HG03108 (cell line): Measurements from ENCODE around the gene OPHN1.
"Not testable (repeated sequence)": the region's sequence is repeated elsewhere in the genome, so short reads cannot be mapped to it uniquely, and the experiment has no call there.

ENCODE experiments used
- ATAC-seq: cut with Tn5 transposase; IDR thresholded peaks from one replicate; pipeline ENCODE4 v1.9.1; 2021; ENCODE audit warnings: moderate library complexity; ENCODE audit not compliant: unreplicated experiment

The OPHN1 gene

DNA sequence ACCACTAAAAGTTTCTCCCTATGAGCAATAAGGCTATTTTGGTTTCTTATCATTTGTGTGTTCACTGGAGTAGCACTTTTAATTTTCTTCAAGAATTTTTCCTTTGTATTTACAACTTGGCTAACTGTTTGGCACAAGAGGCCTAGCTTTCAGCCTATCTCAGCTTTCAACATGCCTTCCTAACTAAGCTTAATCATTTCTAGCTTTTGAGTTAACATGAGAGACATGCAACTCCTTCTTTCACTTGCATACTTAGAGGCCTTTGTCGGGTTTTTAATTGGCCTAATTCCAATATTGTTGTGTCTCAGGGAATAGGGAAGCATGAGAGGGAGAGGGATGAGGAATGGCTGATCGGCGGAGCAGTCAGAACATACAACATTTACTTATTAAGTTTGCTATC lies 349.8 kb downstream of the OPHN1 start:
- ATAC-seq, result no peak

GRCh38 chrX:68079961-68080360 lies 353.3 kb downstream of the OPHN1 start:
- no peak for ATAC-seq

GRCh38 chrX:68078801-68079200 lies 354.5 kb downstream of the OPHN1 start:
- not testable (repeated sequence) for ATAC-seq

DNA sequence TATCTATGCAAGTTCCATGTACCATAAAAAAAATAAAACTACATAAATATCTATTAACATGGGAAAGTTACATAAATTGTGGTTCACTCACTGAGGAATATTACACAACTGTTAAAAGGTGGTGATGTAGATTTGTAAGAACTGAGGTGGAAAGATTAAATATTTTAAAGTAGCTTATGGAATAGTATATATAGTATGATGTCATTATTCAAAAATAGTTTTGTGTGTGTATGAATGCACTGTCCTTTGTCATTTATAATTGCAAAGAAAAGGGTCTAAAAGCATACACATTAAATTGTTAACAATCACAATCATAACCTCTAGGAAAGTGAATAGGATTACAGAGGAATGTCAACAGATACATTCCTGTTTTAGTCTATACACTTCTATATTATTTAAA lies 355.9 kb downstream of the OPHN1 start:
- ATAC-seq, result no peak

- no peak for ATAC-seq
Measured at GRCh38 chrX:68072041-68072440, 361.3 kb downstream of the OPHN1 start.

DNA sequence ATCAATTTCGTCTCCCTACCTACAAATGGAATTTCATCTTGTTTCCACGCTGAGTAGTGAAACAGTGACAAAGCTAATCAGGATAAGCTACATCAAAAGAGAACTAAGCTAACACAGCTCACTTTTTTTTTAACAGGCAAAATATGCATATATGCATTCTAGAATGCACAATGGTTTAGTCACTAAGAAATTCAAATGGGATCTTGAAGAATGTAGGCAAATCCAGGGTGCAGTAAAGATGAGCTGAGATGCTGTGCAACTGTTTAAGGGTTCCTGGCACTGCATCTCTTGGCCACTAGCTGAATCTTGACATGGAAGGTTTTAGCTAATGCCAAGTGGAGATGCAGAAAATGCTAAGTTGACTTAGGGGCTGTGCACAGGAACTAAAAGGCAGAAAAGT lies 363.2 kb downstream of the OPHN1 start:
- ATAC-seq, result not testable (repeated sequence)

DNA sequence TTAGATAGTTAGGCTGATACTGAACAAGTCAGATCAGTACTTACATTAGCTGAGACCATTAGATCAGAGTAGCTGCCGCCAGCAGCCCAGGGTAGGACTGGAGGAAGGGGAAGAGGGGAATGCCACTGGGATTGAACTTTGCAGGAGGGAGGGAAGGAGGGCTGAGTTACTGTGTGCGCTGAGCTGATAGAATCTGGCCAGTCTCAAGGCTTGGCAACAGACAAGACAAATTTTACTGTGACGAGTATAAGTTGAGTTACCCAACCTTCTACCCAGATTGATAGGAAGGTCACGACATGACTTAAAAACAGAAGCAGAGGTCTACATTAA lies 372.1 kb downstream of the OPHN1 start:
- ATAC-seq, result no peak

GRCh38 chrX:68060506-68061205 lies 372.6 kb downstream of the OPHN1 start:
- no peak for ATAC-seq

DNA sequence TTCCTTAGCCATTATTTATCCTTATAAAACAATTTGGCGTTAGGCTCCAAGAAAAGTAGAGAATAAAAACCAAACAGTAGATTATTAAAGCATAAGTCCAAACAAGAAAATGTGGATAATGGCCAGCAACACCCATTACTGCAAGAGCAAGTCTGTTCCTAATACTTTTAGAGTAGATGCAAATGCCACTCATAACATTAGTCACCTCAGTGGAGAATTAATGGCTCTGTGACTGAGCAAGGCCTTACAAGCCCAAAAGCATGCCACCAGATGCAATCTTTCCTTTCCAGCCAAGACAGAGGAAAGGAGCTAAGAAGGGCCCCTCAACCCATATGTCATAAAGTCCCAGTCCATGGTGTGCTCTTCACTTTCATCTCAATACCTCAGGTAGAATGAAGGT lies 373.8 kb downstream of the OPHN1 start:
- no peak for ATAC-seq

DNA sequence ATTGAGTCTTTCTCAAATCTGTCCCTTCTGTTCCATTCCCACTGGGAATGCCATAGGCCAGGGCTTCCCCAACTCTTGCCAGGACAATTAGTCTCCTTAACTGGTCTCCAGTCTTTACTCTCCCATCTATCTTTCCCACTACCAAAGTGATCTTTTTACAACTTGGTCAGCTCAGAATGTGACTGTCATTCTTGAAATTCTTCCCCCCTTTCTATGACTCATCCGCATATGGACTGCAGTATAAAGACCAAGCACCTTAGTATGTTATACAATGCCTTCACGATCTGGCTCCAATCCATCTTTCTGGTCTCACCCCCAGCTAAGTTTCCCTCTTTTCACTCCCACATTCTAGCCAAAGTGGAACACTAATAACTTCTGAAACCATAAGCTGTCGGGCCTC lies 383.8 kb downstream of the OPHN1 start:
- ATAC-seq, result no peak

DNA sequence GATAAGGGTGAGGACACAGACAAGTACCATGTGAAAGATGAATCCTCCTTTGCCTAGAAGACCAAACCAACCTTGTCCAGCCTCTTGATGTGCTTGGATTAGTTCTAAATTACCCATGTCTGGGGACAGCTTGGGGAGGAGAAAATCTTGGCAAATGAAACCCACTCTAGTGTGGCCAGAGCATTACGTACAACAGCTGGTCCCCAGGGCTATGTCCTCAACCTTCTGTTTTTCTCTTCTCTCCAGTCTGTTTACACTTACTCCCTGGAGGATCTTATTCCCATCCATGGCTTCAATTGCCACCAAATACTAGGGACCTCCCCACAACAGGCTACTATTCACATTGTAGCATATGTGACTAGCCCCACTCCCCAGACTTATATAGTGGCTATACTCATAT lies 384.5 kb downstream of the OPHN1 start:
- no peak for ATAC-seq

DNA sequence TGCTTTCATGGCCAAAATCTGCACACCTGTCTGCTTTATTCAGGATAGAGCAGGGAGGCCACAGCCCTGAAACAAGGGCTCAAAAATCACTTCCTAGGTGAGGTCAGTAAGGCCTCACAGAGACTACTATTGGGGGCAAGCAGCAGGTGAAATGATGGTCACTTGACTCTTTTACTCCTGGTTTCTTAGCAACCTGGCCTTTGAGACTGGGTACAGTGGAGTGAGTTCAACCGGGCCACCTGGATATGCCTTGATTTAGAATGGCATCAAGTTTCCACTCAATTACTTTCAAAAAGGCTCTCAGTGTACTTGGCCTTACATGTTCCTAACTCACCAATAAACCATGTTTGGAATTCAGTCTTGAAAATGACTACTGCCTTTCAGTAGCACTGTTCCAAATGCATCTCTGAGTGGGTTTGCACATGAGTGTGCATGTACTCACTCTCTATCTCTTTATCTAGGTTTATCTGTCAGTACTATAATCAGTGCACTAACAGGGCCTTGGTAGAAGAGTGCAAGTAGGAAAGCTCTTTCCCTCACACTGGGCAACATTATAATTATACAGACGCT lies 388.2 kb downstream of the OPHN1 start:
- ATAC-seq, result no peak

DNA sequence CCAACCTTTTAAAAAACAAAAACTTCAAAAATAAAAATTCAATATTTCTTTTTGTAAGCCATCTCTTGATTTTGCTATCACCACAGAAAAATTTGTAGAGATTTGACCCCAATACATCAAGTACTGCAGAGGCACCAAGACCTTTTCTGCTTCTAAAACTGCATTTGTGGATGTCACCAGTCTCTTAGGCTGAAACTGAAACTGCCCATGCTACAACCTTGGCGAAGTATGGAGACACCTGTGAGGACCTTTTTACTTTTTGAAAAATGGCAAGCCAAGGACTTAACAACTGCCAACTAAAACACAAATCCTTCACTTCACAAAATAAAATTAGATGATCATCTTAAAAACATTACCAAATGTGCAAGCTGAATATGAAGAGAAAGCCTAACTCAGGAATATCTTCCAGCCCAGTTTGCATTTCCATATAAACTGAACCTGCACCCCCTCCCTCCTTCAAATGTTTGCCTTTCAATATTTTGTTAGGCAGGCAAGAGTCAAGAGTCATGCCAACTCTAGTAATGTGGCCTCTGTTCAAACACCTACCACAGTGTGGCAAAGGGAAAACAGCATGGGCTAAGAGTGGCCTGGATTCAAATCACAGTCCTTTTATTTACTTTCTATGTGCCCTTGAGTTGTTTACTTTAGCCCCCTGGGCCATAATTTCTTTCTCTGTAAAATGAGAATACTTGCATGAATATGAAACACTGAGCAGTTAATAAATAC lies 389.4 kb downstream of the OPHN1 start:
- ATAC-seq, result no peak

GRCh38 chrX:68041110-68041509 lies 392.2 kb downstream of the OPHN1 start:
- ATAC-seq, result no peak

DNA sequence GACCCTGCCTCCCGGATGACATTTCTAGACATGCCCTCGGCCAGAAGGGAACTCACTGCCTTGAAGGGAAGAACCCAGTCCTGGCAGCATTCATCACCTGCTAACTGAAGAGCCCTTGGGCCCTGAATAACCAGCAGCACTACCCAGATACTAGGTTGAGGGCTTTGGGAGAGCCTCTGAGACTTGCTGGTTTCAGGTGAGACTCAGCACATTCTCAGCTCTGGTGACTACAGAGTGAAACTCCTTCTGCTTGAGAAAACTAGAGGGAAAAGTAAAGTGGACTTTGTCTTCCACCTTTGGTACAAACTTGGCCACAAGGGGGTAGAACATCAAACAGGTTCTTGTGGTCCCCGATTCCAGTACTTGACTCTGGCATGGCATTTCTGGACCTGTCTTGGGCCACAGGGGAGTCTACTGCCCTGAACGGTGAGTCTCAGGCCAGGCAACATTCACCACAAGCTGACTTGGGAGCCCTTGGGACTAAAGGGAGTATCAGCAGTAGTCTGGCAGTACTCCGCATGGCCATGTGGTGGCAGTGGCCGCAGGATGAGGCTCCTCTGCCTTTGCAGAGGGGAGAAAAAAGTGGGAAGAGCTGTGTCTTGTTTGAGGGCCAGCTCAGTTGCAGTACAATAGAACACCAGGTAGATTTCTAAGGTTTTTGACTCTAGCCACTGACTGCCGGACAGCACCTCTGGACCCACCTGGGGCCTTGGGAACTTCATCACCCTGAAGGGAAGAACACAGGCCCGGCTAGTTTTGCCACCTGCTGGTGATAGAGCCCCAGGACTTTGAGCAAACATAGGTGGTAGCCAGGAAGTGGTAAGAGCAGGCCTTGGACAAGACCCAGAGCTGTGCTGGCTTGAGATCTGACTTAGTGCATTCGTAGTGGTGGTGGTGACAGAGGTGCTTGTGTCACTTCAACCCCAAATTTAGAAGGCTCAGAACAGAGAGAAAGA lies 414.8 kb downstream of the OPHN1 start:
- ATAC-seq, result no peak

DNA sequence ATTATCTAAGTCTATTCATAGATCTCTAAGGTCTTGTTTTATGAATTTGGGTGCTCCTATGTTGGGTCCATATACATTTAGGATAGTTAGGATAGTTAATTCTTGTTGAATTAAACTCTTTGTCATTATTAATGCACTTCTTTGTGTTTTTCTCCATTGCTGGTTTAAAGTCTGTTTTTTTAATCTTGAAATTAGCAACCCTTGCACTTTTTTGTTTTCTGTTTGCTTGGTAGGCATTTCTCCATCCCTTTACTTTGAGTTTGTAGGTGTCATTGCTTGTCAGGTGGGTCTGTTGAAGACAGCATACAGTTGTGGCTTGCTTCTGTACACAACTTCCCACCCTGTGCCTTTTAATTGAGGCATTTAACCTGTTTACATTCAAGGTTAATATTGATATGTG lies 434.8 kb downstream of the OPHN1 start:
- ATAC-seq, result no peak
